Measurements from ENCODE around the gene DLGAP1.

GRCh38 chr18:3721771-3722648 is 733.1 kb downstream of the DLGAP1 start:
- TF ChIP-seq CTCF (IDR thresholded peaks at IDR 0.05) = no peak
- no peak for TF ChIP-seq MAX (IDR thresholded peaks at IDR 0.05; ENCODE audit: low read depth)
- TF ChIP-seq CHD2 (IDR thresholded peaks at IDR 0.05; ENCODE audit: low read length, partially characterized antibody) = no peak
- no peak for TF ChIP-seq RAD21 (IDR thresholded peaks at IDR 0.05; ENCODE audit: low read length)
- TF ChIP-seq YY1 (IDR thresholded peaks at IDR 0.05; ENCODE audit: low read depth) = no peak
- TF ChIP-seq GABPA (IDR thresholded peaks at IDR 0.05; ENCODE audit: low read depth) = no peak
- TF ChIP-seq EP300 (IDR thresholded peaks at IDR 0.05; ENCODE audit: borderline replicate concordance in 1 of 2, low read depth in 1 of 2, low read length in 1 of 2) = no peak
- no peak for TF ChIP-seq EZH2phosphoT487 (IDR thresholded peaks at IDR 0.05; ENCODE audit: borderline replicate concordance, low read depth)
- TF ChIP-seq SMC3 (IDR thresholded peaks at IDR 0.05; ENCODE audit: low read depth, low read length) = no peak
- no peak for TF ChIP-seq MEF2A (IDR thresholded peaks at IDR 0.05; ENCODE audit: borderline replicate concordance, low read depth)
- TF ChIP-seq RFX5 (IDR thresholded peaks at IDR 0.05; ENCODE audit: low read length) = no peak
- TF ChIP-seq REST (IDR thresholded peaks at IDR 0.05; ENCODE audit: low read depth, low read length) = no peak
- TF ChIP-seq POLR2AphosphoS5 (IDR thresholded peaks at IDR 0.05; ENCODE audit: low read depth, low read length) = no peak
- no peak for TF ChIP-seq USF2 (IDR thresholded peaks at IDR 0.05; ENCODE audit: borderline replicate concordance, low read depth, low read length)
